H9 (cell line): ENCODE data around the gene RANBP3. TPM values are rescaled to one million over a fixed set of nuclear protein-coding genes. Genes with fewer than 3 reads are reported as not detected.

ENCODE experiments used
- DNase-seq: peaks from one replicate; pipeline ENCODE4 v3.0.0-alpha.2; 2017
- H2AFZ ChIP-seq: one replicate; pipeline ENCODE4 v1.6.1; 2013; ENCODE audit warnings: mild to moderate bottlenecking, low read length, control low read depth, moderate library complexity
- H2AK5ac ChIP-seq: 2 replicates; pipeline ENCODE4 v1.6.1; 2013; ENCODE audit warnings: low read length, control low read depth, mixed read lengths; ENCODE audit not compliant: insufficient read length
- H2BK120ac ChIP-seq: one replicate; pipeline ENCODE4 v1.6.1; 2013; ENCODE audit warnings: low read depth, mild to moderate bottlenecking, low read length, control low read depth, inconsistent platforms; ENCODE audit not compliant: poor library complexity, severe bottlenecking
- H2BK12ac ChIP-seq: 2 replicates; pipeline ENCODE4 v1.6.1; 2013; ENCODE audit warnings: low read length, control low read depth, mixed read lengths, low read depth; ENCODE audit not compliant: insufficient read length
- H2BK15ac ChIP-seq: 2 replicates; pipeline ENCODE4 v1.6.1; 2013; ENCODE audit warnings: low read depth, low read length, control low read depth
- H2BK20ac ChIP-seq: one replicate; pipeline ENCODE4 v1.6.1; 2013; ENCODE audit warnings: low read depth, mild to moderate bottlenecking, low read length, control low read depth, inconsistent platforms; ENCODE audit not compliant: poor library complexity, severe bottlenecking
- H2BK5ac ChIP-seq: 2 replicates; pipeline ENCODE4 v1.6.1; 2013; ENCODE audit warnings: low read length, control low read depth, mixed read lengths; ENCODE audit not compliant: insufficient read length
- H3K14ac ChIP-seq: 2 replicates; pipeline ENCODE4 v1.6.1; 2013; ENCODE audit warnings: low read length, control low read depth; ENCODE audit not compliant: insufficient read depth
- H3K18ac ChIP-seq: 2 replicates; pipeline ENCODE4 v1.6.1; 2013; ENCODE audit warnings: low read depth, mild to moderate bottlenecking, mixed read lengths, low read length, control low read depth; ENCODE audit not compliant: insufficient read length
- H3K23ac ChIP-seq: 2 replicates; pipeline ENCODE4 v1.6.1; 2013; ENCODE audit warnings: low read length, control low read depth, mixed read lengths, low read depth; ENCODE audit not compliant: insufficient read length
- H3K23me2 ChIP-seq: 2 replicates; pipeline ENCODE4 v1.6.1; 2013; ENCODE audit warnings: low read depth, mild to moderate bottlenecking, mixed read lengths, low read length, control low read depth; ENCODE audit not compliant: insufficient read length, poor library complexity, severe bottlenecking
- H3K27ac ChIP-seq: 2 replicates; pipeline ENCODE4 v1.5.1; 2013; ENCODE audit warnings: low read length, control low read depth, mixed read lengths, low read depth; ENCODE audit not compliant: insufficient read length
- H3K27me3 ChIP-seq: 2 replicates; pipeline ENCODE4 v1.6.1; 2013; ENCODE audit warnings: low read length, control low read depth, inconsistent platforms; ENCODE audit not compliant: insufficient read depth
- H3K4ac ChIP-seq: 2 replicates; pipeline ENCODE4 v1.6.1; 2013; ENCODE audit warnings: low read depth, mild to moderate bottlenecking, control low read depth, inconsistent platforms, low read length, moderate library complexity
- H3K4me1 ChIP-seq: 2 replicates; pipeline ENCODE4 v1.6.1; 2013; ENCODE audit warnings: low read length, control low read depth, inconsistent platforms; ENCODE audit not compliant: insufficient read depth
- H3K4me2 ChIP-seq: 2 replicates; pipeline ENCODE4 v1.6.1; 2013; ENCODE audit warnings: low read length, control low read depth, mixed read lengths; ENCODE audit not compliant: insufficient read length, insufficient read depth
- H3K56ac ChIP-seq: 2 replicates; pipeline ENCODE4 v1.6.1; 2013; ENCODE audit warnings: low read depth, mild to moderate bottlenecking, mixed read lengths, low read length, control low read depth; ENCODE audit not compliant: insufficient read length
- H3K79me1 ChIP-seq: 2 replicates; pipeline ENCODE4 v1.6.1; 2013; ENCODE audit warnings: low read depth, mild to moderate bottlenecking, moderate library complexity, low read length, control low read depth, inconsistent platforms; ENCODE audit not compliant: insufficient read depth, poor library complexity, severe bottlenecking
- H3K79me2 ChIP-seq: 2 replicates; pipeline ENCODE4 v1.6.1; 2013; ENCODE audit warnings: low read length, control low read depth, inconsistent platforms; ENCODE audit not compliant: insufficient read depth
- H3K9ac ChIP-seq: 2 replicates; pipeline ENCODE4 v1.6.1; 2013; ENCODE audit warnings: low read length, control low read depth, mixed read lengths; ENCODE audit not compliant: insufficient read length; ENCODE audit errors: extremely low read depth
- H3K9me3 ChIP-seq: one replicate; pipeline ENCODE4 v1.6.1; 2013; ENCODE audit warnings: low read depth, low read length, inconsistent platforms; ENCODE audit not compliant: control insufficient read depth
- H3T11ph ChIP-seq: one replicate; pipeline ENCODE4 v1.6.1; 2013; ENCODE audit warnings: mild to moderate bottlenecking, low read length, control low read depth, inconsistent platforms
- H4K20me1 ChIP-seq: one replicate; pipeline ENCODE4 v1.6.1; 2013; ENCODE audit not compliant: control insufficient read depth, insufficient read length, insufficient read depth
- H4K5ac ChIP-seq: 2 replicates; pipeline ENCODE4 v1.6.1; 2013; ENCODE audit warnings: low read depth, mild to moderate bottlenecking, mixed read lengths, low read length, control low read depth; ENCODE audit not compliant: insufficient read length
- H4K8ac ChIP-seq: replicated peaks from 2 replicates; pipeline ENCODE4 v1.6.1; 2013; ENCODE audit warnings: low read length, control low read depth, mixed read lengths, low read depth; ENCODE audit not compliant: insufficient read length
- H4K91ac ChIP-seq: 2 replicates; pipeline ENCODE4 v1.6.1; 2013; ENCODE audit warnings: low read depth, mild to moderate bottlenecking, moderate library complexity, mixed read lengths, low read length, control low read depth; ENCODE audit not compliant: insufficient read length
- H3K27ac Mint-ChIP-seq, 3 experiments: 2 replicates in 2 of 3; 3 replicates in 1 of 3; pipeline ENCODE4 v1.8.0; 2020 to 2021; ENCODE audit warnings: mixed read lengths in 3 of 3, mild to moderate bottlenecking in 1 of 3, moderate library complexity in 1 of 3
- H3K27me3 Mint-ChIP-seq: 2 replicates; pipeline ENCODE4 v1.8.0; 2021; ENCODE audit warnings: low read depth, mild to moderate bottlenecking, moderate library complexity, mixed read lengths
- H3K36me3 Mint-ChIP-seq, 3 experiments: 2 replicates in 2 of 3; 3 replicates in 1 of 3; pipeline ENCODE4 v1.8.0; 2020 to 2021; ENCODE audit warnings: low read depth in 3 of 3, mixed read lengths in 3 of 3; ENCODE audit not compliant: insufficient read depth in 1 of 3
- H3K4me1 Mint-ChIP-seq, 2 experiments: 2 replicates each; pipeline ENCODE4 v1.8.0; 2020; ENCODE audit warnings: mixed read lengths in 2 of 2
- H3K4me3 Mint-ChIP-seq, 2 experiments: 2 replicates in 1 of 2; 3 replicates in 1 of 2; pipeline ENCODE4 v1.8.0; 2020 to 2021; ENCODE audit warnings: mild to moderate bottlenecking in 2 of 2, mixed read lengths in 2 of 2, moderate library complexity in 1 of 2
- H3K9me3 Mint-ChIP-seq, 2 experiments: 2 replicates in 1 of 2; 3 replicates in 1 of 2; pipeline ENCODE4 v1.8.0; 2020; ENCODE audit warnings: mild to moderate bottlenecking in 2 of 2, mixed read lengths in 2 of 2, moderate library complexity in 1 of 2
- WGBS: extraction: QIAGEN DNeasy Blood & Tissue Kit; methylation state at CpG from one replicate; pipeline ENCODE4 v1.1.7; 2013; ENCODE audit warnings: missing lambda C conversion rate, low lambda C conversion rate, mixed read lengths; ENCODE audit not compliant: insufficient read length; ENCODE audit errors: extremely low coverage; 5-methylcytosine and 5-hydroxymethylcytosine counted together
- total RNA-seq: library from RNA; stranded (reverse); gene quantifications from 2 replicates; pipeline ENCODE4 v1.2.1, GENCODE V29; 2021
- TF ChIP-seq, protein P1 (sequence below): fragments of 200-600 bp; sonication (generic); conservative IDR thresholded peaks from 3 replicates; pipeline ENCODE4 v1.8.0; 2021; ENCODE audit warnings: antibody characterized with exemption, mild to moderate bottlenecking

The RANBP3 gene
- total RNA-seq, 1 experiment from 2014 or later = 86.5 TPM

DNA sequence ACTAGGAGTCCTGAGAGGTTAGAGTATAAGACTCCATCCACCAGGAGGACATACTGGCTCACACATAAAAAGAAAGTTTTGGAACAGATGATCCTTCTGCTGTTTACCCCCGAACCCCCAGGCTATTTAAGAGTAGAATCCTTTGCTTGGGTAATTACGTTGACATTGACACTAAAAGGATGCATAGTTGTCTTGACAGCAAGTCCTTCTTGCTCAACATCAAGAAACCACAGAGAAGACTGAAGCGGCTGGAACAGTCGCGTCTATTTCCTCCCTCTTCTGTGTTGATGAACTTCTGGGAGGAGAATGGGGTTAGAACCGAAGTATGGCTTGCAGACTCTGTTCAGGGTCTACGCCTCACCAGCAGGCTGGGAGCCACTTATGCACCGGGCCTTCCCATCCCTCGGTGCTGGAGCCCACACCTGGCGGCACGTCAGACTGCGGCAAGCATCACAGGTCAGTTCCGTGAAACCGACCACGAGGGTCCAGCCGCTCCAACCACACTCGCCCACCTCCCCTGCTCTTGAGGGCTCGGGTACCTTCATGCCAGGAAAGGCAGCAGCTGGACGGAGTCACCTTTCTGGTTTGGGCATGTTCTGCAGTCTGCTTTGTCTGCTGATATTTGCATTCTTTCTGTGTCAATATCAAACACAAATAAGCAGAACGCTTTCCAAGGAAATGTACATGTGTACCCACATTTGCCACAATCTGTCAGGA, 42.4 kb upstream of the RANBP3 start:
- Histone ChIP-seq H3K23me2 (no peaks in the 10 kb centered on the region), H3K79me1 (no peaks in the 10 kb centered on the region), H3K4me1 (no peaks in the 10 kb centered on the region), H2BK120ac (no peak overlapping the region), H3K56ac (no peak overlapping the region), H3K4ac (no peak overlapping the region), H2BK15ac (no peak overlapping the region), H2BK5ac (no peak overlapping the region), H3T11ph (no peak overlapping the region), H3K4me2 (no peak overlapping the region), H3K27me3 (no peaks in the 10 kb centered on the region; the same call in 1 of the 2 replicates), H2AK5ac (no peak overlapping the region), H4K8ac (no peak overlapping the region), H4K91ac (no peak overlapping the region), H3K14ac (no peak overlapping the region), H3K27ac (no peak overlapping the region), H2BK20ac (no peak overlapping the region), H4K5ac (no peak overlapping the region), H3K23ac (no peak overlapping the region), H3K79me2 (no peaks in the 10 kb centered on the region), H3K9me3 (no peaks in the 10 kb centered on the region), H2AFZ (no peak overlapping the region), H2BK12ac (no peak overlapping the region), H4K20me1 (no peaks in the 10 kb centered on the region), H3K9ac (no peak overlapping the region), H3K18ac (no peak overlapping the region)
- Mint-ChIP-seq H3K9me3 (no peaks in the 10 kb centered on the region; a peak in 1 of 5 replicates), H3K36me3 (no peaks in the 10 kb centered on the region), H3K4me1 (peaks cover 9 to 31% of the 10 kb centered on the region in 2 experiments; a peak in 3 of 4 replicates), H3K4me3 (no peak overlapping the region), H3K27ac (no peak overlapping the region), H3K27me3 (peaks cover 68% of the 10 kb centered on the region)
- DNase-seq = no peak
- WGBS = no CpG with 5 or more reads among the region's 20 CpGs
- TF ChIP-seq, protein P1, sequence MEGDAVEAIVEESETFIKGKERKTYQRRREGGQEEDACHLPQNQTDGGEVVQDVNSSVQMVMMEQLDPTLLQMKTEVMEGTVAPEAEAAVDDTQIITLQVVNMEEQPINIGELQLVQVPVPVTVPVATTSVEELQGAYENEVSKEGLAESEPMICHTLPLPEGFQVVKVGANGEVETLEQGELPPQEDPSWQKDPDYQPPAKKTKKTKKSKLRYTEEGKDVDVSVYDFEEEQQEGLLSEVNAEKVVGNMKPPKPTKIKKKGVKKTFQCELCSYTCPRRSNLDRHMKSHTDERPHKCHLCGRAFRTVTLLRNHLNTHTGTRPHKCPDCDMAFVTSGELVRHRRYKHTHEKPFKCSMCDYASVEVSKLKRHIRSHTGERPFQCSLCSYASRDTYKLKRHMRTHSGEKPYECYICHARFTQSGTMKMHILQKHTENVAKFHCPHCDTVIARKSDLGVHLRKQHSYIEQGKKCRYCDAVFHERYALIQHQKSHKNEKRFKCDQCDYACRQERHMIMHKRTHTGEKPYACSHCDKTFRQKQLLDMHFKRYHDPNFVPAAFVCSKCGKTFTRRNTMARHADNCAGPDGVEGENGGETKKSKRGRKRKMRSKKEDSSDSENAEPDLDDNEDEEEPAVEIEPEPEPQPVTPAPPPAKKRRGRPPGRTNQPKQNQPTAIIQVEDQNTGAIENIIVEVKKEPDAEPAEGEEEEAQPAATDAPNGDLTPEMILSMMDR = no peak
